Astrocyte of the cerebellum (primary cell): ENCODE measurements around the gene PHYHIPL.
"Not testable (repeated sequence)": the region's sequence is repeated elsewhere in the genome, so short reads cannot be mapped to it uniquely, and the experiment has no call there.

Experiments
- DNase-seq: peaks from one replicate; pipeline ENCODE4 v3.0.0-alpha.2; 2011; ENCODE audit warnings: low read depth
- H3K4me3 ChIP-seq: 2 replicates; pipeline ENCODE4 v1.5.1; 2011; ENCODE audit warnings: mild to moderate bottlenecking, low read depth, low read length, moderate library complexity
- CTCF ChIP-seq: IDR thresholded peaks from 2 replicates; pipeline ENCODE4 v1.5.1; 2012; ENCODE audit warnings: low read length, low read depth, moderate library complexity, mild to moderate bottlenecking; ENCODE audit errors: missing control alignments
- in situ Hi-C: cut with HindIII; loops from 2 replicates; pipeline ENCODE4 v1.10.0; 2017; ENCODE audit warnings: low sequenced_read_pairs

Gene PHYHIPL

GRCh38 chr10:59216178-59216869 is 39.9 kb downstream of the PHYHIPL start:
- no peak for DNase-seq
- TF ChIP-seq CTCF = no peak
- no peak overlapping the region for H3K4me3 ChIP-seq
- in situ Hi-C loops = no loop called here

GRCh38 chr10:59222788-59223187 is 46.3 kb downstream of the PHYHIPL start:
- H3K4me3 ChIP-seq = no peak overlapping the region
- no peak for TF ChIP-seq CTCF
- no peak for DNase-seq
- in situ Hi-C loops = no loop called here

- DNase-seq, H3K4me3 ChIP-seq, in situ Hi-C loops: not testable (repeated sequence)
Observed at GRCh38 chr10:59223597-59223996, 47.2 kb downstream of the PHYHIPL start.

- in situ Hi-C loops = no loop called here
- no peak for DNase-seq
- H3K4me3 ChIP-seq = no peak overlapping the region
- no peak for TF ChIP-seq CTCF
Observed at GRCh38 chr10:59225211-59225610, 48.8 kb downstream of the PHYHIPL start.

GRCh38 chr10:59227136-59227673 is 50.8 kb downstream of the PHYHIPL start:
- TF ChIP-seq CTCF = no peak
- no peak for DNase-seq
- in situ Hi-C loops = no loop called here
- no peak overlapping the region for H3K4me3 ChIP-seq

GRCh38 chr10:59229441-59229840 is 53.0 kb downstream of the PHYHIPL start:
- in situ Hi-C loops = no loop called here
- TF ChIP-seq CTCF = no peak
- no peak overlapping the region for H3K4me3 ChIP-seq
- DNase-seq = no peak

GRCh38 chr10:59234194-59234593 is 57.8 kb downstream of the PHYHIPL start:
- no peak for TF ChIP-seq CTCF
- in situ Hi-C loops = no loop called here
- DNase-seq = peak; percentile 9
- H3K4me3 ChIP-seq = no peak overlapping the region
